HUES6 (cell line): ENCODE data around the gene KCTD19.

Experiments
- H3K27ac ChIP-seq: 2 replicates; pipeline ENCODE4 v1.7.0; 2013; ENCODE audit warnings: low read depth, mild to moderate bottlenecking, low read length, inconsistent platforms
- H3K27me3 ChIP-seq: 2 replicates; pipeline ENCODE4 v1.6.1; 2013; ENCODE audit warnings: low read length; ENCODE audit not compliant: control insufficient read depth, insufficient read depth
- H3K36me3 ChIP-seq: 2 replicates; pipeline ENCODE4 v1.6.1; 2013; ENCODE audit warnings: low read length; ENCODE audit not compliant: control insufficient read depth, insufficient read depth
- H3K4me1 ChIP-seq: 2 replicates; pipeline ENCODE4 v1.6.1; 2013; ENCODE audit warnings: low read length; ENCODE audit not compliant: control insufficient read depth, insufficient read depth
- H3K4me3 ChIP-seq: 2 replicates; pipeline ENCODE4 v1.5.1; 2013; ENCODE audit warnings: low read depth, low read length
- H3K9ac ChIP-seq: one replicate; pipeline ENCODE4 v1.6.1; 2013; ENCODE audit warnings: mild to moderate bottlenecking, low read length
- H3K9me3 ChIP-seq: 2 replicates; pipeline ENCODE4 v1.6.1; 2013; ENCODE audit warnings: low read depth, low read length; ENCODE audit not compliant: control insufficient read depth, insufficient read depth

KCTD19 gene

DNA sequence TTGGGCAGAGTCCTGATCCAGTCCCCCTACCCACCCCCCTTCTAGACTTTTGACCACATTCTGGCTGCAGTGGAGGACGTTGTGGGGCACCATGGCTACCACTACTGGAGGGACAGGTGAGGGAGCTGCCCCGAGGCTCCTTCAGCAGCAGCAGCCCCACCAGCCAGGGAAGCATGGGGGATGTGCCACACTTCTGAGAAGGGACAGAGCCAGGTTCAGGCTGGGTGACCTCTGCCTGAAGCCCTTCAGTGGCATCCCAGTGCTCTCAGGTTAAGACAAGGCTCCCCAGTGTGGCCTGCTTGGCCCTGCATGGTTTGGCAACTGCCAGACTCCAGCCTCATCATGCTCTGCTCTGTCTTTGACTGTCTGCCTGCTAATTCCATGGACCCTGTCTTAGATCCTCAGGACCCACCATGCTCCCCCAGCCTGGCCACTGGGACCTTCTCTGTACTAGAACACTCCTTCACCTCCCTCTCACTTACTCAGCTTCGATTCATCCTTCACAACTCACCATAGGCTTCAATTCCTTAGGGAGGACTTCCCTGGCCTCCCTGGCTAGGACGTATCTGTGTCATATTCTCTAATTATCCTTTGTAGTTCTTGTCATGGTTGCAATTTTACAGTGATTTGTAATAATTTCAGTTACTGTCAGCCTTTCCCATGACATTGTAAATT is 68.9 kb downstream of the KCTD19 start:
- no peak overlapping the region for H3K27ac ChIP-seq
- no peak overlapping the region for H3K9ac ChIP-seq

DNA sequence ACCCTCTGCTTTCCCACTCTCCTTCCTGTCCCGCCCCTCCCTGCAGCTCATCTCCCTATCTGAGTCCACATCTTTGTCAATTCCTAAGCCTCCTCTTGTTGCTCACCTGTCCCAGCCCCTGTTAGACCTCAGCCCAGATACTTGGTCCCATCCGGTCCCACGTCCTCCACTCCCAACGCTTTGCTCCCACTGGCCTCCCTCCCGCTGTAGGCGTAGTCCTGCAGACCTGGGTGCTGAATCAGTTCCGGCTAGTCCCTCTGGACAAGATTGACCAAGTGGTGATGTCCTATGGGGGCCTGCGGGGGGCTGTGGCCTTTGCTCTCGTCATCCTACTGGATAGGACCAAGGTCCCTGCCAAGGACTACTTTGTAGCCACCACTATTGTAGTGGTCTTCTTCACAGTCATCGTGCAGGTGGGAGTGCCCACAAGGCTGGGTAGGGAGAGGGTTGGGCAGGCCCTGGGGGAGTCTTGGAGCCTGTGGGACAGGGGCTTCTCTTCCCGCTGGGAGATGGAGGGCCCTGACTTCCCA is 69.8 kb downstream of the KCTD19 start:
- Histone ChIP-seq H3K27ac (no peak overlapping the region), H3K9me3 (no peaks in the 10 kb centered on the region), H3K27me3 (no peaks in the 10 kb centered on the region), H3K36me3 (0 out of 2 replicates have a peak, but pooled peaks cover 7% of the 10 kb centered on the region), H3K4me3 (no peak overlapping the region), H3K9ac (no peak overlapping the region), H3K4me1 (no peaks in the 10 kb centered on the region; the same call in 1 of the 2 replicates)

More for the DNA sequence above, 68.9 kb downstream of the KCTD19 start:
- H3K9me3 ChIP-seq, result no peaks in the 10 kb centered on the region
- H3K27me3 ChIP-seq, result no peaks in the 10 kb centered on the region
- H3K36me3 ChIP-seq, result 0 out of 2 replicates have a peak, but pooled peaks cover 7% of the 10 kb centered on the region
- H3K4me3 ChIP-seq, result no peak overlapping the region
- H3K4me1 ChIP-seq, result no peaks in the 10 kb centered on the region; the same call in 1 of the 2 replicates

DNA sequence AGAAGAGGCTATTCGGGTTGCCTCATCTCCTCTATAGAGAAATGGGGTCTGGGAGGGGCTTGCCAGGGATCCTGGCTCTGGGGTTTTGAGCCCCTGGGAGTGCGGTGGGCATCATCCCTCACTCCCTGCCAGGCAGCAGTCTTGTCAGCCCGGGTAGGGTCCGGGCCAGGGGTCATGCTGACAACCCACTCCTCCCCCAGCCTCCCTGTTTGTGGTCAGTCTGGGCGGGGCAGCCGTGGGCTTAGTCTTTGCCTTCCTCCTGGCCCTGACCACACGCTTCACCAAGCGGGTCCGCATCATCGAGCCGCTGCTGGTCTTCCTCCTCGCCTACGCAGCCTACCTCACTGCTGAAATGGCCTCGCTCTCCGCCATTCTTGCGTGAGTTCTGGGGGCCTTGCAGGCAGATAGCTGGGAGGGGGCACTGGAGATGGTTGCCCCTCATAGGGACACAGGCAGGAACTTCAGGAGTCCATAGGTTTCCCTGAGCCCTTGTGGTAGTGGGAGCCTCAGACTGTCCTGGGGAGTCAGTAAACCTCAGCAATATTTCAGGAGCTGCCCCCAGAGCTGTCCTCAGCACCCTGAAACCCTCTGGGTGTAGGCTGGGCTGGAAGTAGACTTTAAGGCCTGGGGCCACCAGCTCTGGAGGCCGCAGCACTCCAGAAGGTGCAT is 70.9 kb downstream of the KCTD19 start:
- H3K9me3 ChIP-seq, result no peaks in the 10 kb centered on the region
- H3K27ac ChIP-seq, result no peak overlapping the region
- H3K9ac ChIP-seq, result no peak overlapping the region
- 0 out of 2 replicates have a peak, but pooled peaks cover 7% of the 10 kb centered on the region for H3K36me3 ChIP-seq
- peaks cover 3% of the 10 kb centered on the region for H3K27me3 ChIP-seq
- no peaks in the 10 kb centered on the region; the same call in 1 of the 2 replicates for H3K4me1 ChIP-seq
- no peak overlapping the region for H3K4me3 ChIP-seq

DNA sequence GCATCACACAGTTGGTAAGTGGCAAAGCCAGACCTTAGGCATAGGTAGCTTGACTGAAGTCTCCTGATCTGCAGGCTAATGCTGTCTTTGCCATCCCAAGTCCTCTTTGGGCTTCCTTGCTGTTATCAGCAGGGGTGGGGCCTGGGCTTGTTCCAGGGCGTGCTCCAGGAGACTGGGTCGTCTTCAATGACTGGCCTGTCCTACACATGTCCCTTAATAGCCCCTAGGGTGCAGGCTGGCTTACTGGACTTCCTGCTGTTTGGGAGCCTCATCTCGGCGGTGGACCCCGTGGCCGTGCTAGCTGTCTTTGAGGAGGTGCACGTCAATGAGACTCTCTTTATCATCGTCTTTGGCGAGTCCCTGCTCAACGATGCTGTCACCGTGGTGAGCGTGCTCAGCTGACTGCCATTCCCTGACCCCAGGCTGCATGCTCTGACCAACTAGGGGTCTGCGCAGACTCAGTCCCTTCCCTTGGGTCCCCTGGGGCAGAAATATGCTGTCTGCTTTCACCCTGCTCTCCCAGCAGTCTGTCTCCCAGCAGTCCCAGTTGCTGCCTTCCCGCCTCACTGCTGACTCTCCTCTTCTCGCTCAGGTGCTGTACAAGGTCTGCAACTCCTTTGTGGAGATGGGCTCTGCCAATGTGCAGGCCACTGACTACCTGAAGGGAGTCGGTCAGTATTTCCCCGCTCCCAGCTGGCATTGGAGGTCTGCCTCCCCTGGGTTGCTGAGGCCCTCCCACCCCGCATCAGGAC is 71.6 kb downstream of the KCTD19 start:
- Histone ChIP-seq H3K9me3 (no peaks in the 10 kb centered on the region), H3K27ac (no peak overlapping the region), H3K4me1 (peaks cover under 1% of the 10 kb centered on the region; the same call in 1 of the 2 replicates), H3K9ac (no peak overlapping the region), H3K4me3 (no peak overlapping the region), H3K36me3 (0 out of 2 replicates have a peak, but pooled peaks cover 7% of the 10 kb centered on the region), H3K27me3 (peaks cover 10% of the 10 kb centered on the region)

DNA sequence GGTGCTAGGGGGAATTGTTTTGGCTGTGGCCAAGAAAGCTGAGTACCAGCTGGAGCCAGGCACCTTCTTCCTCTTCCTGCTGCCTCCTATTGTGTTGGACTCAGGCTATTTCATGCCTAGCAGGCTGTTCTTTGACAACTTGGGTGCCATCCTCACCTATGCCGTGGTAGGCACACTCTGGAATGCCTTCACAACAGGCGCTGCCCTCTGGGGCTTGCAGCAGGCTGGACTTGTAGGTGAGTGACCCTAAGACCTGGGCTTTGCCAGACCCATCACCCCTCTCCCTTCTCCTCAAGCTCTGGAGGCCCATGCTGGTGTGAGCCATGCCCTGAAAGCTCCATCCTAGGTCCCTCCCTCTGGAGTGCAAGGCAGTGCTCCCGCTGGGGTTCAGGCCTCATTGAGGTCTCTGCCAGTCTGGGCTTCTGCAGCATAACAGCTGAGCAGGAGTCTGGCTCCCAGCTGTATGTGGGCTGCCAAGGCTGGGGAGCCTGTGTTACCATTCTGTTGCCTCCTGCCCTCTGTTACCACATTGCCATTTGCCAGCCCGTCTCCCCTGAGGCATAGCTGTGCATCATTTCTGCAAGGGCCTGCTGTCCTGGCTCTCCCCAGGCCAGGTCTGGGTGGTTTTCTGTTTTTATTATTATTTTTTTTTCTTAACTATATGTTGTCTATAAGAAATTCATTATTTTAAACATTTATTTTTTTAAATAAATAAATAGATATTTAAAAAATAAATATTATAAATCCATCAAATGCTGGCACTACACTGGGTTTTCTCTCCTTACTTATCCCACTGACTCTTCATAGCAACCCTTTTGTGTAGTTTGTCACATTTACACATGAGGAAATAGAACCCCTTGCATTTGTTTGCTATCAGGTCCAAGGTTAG is 73.7 kb downstream of the KCTD19 start:
- H3K9ac ChIP-seq, result no peak overlapping the region
- H3K27ac ChIP-seq, result no peak overlapping the region
- H3K9me3 ChIP-seq, result no peaks in the 10 kb centered on the region

DNA sequence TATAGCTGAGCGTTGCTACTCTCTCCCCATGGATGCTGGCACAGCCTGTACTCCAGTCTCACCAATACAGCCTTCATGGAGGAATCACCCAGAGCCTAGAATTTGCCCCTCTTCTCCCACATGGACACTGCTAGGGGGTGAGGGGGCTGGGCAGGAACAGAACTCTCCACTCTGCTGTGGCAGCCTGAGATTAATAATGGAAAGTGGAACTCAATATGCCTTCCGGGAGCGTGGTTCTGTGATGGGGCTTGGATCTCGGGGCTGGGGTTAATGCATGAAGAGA is 76.6 kb downstream of the KCTD19 start:
- no peak overlapping the region for H3K4me3 ChIP-seq
- no peaks in the 10 kb centered on the region for H3K9me3 ChIP-seq
- peaks cover 25% of the 10 kb centered on the region for H3K4me1 ChIP-seq
- H3K9ac ChIP-seq, result no peak overlapping the region
- peaks cover 32% of the 10 kb centered on the region for H3K27me3 ChIP-seq
- no peak overlapping the region for H3K27ac ChIP-seq
- H3K36me3 ChIP-seq, result 0 out of 2 replicates have a peak, but pooled peaks cover under 1% of the 10 kb centered on the region

More for the DNA sequence above, 73.7 kb downstream of the KCTD19 start:
- Histone ChIP-seq H3K36me3 (0 out of 2 replicates have a peak, but pooled peaks cover 7% of the 10 kb centered on the region), H3K27me3 (peaks cover 30% of the 10 kb centered on the region), H3K4me1 (peaks cover 13% of the 10 kb centered on the region), H3K4me3 (no peak overlapping the region)

DNA sequence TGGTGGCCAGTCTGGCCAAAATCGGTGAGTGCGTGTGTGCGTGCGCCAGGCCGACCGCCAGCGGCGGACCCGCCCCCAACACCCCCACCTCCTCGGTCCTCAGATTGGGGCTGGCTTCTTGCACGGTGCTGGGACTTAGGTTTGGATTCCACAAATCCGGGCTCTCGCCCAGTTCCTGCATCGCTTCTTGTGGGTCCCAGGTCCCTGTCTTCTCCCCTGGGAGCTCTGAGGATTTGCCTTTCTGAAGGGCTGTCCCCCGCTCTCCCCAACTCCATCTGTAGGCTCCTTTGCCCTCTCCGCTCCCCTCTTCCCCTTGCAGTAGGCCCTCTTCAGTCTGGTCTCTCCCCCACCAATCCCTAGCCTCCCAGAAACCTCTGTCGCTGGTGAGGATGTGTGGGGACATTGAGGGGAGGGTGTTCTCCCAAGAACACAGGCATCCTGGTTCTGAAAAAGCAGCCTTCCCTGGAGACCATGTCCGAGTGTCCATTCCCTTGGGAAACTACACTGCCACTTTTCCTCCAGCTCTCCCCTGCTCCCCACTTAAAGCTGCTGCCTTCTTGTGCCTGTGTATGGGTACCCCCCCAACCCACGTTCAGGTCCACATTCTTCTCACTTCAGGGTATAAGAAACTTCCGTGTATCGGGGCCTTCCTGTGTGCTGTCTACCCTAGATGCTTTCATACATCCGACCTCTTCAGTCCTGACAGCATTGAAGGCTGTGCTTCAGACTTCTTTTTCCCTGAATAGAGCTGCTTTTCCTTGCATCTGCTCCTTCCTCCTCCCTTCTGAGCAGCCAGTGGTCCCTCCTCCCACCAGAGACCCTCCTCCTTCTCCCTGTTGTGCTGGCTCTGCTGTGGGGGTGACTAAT is 77.1 kb downstream of the KCTD19 start:
- Histone ChIP-seq H3K27me3 (peaks cover 32% of the 10 kb centered on the region), H3K9ac (peak overlapping the region; percentile 59), H3K9me3 (no peaks in the 10 kb centered on the region), H3K27ac (no peak overlapping the region), H3K36me3 (no peaks in the 10 kb centered on the region), H3K4me3 (peak overlapping the region; percentile 65), H3K4me1 (peaks cover 31% of the 10 kb centered on the region)

DNA sequence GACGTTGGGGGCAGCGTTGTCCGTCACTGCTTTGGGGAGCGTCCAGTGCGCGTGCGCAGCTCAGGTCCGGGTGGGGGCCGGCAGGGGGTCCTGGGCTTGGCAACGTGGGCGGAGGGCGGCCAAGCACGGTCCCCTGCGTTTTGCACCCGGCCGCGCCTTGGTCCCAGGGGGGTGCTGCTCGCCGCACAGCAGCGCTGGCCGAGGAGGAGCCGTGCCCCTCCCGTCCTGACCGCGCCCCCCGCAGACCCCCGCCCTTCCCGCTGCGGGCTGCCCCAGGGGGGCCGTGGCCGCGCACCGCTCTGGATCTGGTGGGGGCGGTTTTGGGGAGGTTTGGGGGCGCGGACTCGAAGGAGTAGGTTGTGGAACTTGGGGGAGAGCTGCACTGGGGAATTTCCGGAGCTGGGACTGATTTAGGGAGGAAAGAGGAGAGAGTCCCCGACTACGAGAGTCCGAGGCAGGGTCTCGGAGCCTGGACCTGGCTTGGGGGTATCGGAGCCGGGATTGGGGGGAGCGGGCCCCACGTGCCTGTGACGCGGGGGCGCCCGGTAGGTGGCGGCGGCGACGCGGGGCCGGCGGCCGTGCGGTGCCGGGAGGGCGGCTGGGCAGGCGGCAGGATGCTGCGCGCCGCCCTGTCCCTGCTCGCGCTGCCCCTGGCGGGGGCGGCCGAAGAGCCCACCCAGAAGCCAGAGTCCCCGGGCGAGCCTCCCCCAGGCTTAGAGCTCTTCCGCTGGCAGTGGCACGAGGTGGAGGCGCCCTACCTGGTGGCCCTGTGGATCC is 78.0 kb downstream of the KCTD19 start, which contains the start of gene SLC9A5:
SLC9A5 (plus strand) TSS at position 579 of the 777 bp plus-strand sequence; CDS start at position 615, 36 bp downstream.
- Histone ChIP-seq H3K9me3 (no peaks in the 10 kb centered on the region), H3K27ac (no peak within 1 kb of the TSS), H3K4me3 (peak within 1 kb of the TSS; percentile 65), H3K9ac (peak within 1 kb of the TSS; percentile 59), H3K36me3 (no peaks in the 10 kb centered on the region), H3K27me3 (peaks cover 32% of the 10 kb centered on the region), H3K4me1 (peaks cover 38% of the 10 kb centered on the region)

DNA sequence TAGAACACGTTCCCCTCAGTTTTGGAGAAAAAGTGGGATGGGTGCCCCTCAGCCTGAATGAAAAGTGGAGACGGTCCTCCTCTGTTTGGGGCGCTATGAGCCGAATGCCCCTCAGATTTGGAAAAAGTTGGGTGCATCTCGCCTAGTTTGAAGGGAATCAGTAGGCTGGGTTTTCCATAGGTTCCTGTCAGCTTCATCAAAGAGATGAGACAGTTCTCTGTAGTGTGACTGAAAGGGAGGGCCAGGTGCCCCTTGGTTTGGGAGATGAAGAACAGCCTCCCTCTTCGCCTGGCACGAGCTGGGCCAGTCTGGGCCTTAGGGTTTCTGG is 78.5 kb downstream of the KCTD19 start:
- no peaks in the 10 kb centered on the region for H3K9me3 ChIP-seq
- H3K36me3 ChIP-seq, result no peaks in the 10 kb centered on the region
- H3K9ac ChIP-seq, result peak overlapping the region; percentile 0
- H3K4me1 ChIP-seq, result peaks cover 38% of the 10 kb centered on the region
- peaks cover 32% of the 10 kb centered on the region for H3K27me3 ChIP-seq
- no peak overlapping the region for H3K27ac ChIP-seq
- peak overlapping the region; percentile 65 for H3K4me3 ChIP-seq
